ENCODE measurements around the gene ERG28.

DNA sequence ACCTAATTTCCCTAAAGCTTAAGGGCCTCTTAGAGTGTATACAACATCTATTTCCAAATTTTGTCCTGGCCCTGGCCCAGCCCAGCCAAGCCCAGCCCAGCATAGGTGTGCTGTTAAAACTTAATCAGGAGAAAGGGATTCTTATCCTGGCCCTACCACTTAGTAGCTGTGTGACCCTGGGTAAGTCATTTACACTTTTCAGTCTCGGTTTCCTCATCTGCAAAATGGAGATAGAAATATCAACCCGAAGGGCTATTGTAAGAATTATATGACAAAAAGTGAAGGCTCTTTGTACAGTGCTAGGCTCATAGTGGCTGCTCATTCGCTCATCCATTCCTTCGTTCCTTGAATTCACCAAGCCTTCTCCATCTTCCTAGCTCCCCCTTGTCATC lies 442 bp downstream of the ERG28 start:
- TF ChIP-seq, protein P1, sequence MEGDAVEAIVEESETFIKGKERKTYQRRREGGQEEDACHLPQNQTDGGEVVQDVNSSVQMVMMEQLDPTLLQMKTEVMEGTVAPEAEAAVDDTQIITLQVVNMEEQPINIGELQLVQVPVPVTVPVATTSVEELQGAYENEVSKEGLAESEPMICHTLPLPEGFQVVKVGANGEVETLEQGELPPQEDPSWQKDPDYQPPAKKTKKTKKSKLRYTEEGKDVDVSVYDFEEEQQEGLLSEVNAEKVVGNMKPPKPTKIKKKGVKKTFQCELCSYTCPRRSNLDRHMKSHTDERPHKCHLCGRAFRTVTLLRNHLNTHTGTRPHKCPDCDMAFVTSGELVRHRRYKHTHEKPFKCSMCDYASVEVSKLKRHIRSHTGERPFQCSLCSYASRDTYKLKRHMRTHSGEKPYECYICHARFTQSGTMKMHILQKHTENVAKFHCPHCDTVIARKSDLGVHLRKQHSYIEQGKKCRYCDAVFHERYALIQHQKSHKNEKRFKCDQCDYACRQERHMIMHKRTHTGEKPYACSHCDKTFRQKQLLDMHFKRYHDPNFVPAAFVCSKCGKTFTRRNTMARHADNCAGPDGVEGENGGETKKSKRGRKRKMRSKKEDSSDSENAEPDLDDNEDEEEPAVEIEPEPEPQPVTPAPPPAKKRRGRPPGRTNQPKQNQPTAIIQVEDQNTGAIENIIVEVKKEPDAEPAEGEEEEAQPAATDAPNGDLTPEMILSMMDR (IDR thresholded peaks at IDR 0.05): no peak
- TF ChIP-seq EZH2 (IDR thresholded peaks at IDR 0.05; ENCODE audit: borderline replicate concordance, insufficient read depth, low read depth, low read length, poor library complexity, severe bottlenecking): no peak
